HL-60 (cell line): ENCODE measurements around the gene COQ8B.

Source experiments
- CTCF ChIP-seq: IDR thresholded peaks from one replicate; pipeline ENCODE4 v1.5.1; 2011; ENCODE audit warnings: low read length, control low read depth, inconsistent platforms; ENCODE audit not compliant: insufficient read depth
- GABPA ChIP-seq: IDR thresholded peaks from 2 replicates; pipeline ENCODE4 v1.6.1; 2012; ENCODE audit warnings: low read depth
- POLR2AphosphoS5 ChIP-seq: IDR thresholded peaks from 2 replicates; pipeline ENCODE4 v1.6.1; 2012; ENCODE audit warnings: low read depth

- TF ChIP-seq CTCF, result no peak
- TF ChIP-seq POLR2AphosphoS5, result no peak
- TF ChIP-seq GABPA, result no peak
Observed at GRCh38 chr19:40707615-40708014, 9.1 kb downstream of the COQ8B start.
